K562 (cell line): ENCODE measurements around the gene FXN. TPM values are rescaled to one million over a fixed set of nuclear protein-coding genes. Genes with fewer than 3 reads are reported as not detected.

ENCODE experiments used
- ATAC-seq: fragments of 200-7000 bp; cut with Tn5 transposase; 3 replicates; pipeline ENCODE4 v1.9.1; 2020; ENCODE audit warnings: moderate library complexity
- BruUV-seq: library from RNA; stranded (reverse); fragments of 400-500 nt; replicated peaks from 2 replicates; lab custom pipeline; 2021; lab: Mats Ljungman, UMichigan
- CTCF ChIA-PET: fragments of 300-600 bp; formaldehyde crosslinking; extraction: SDS; loops from one replicate; lab custom pipeline; 2021; ENCODE audit warnings: low intra/inter-chr PET ratio; lab: Yijun Ruan, JAX
- POLR2A ChIA-PET: fragments of 300-600, 350-650 bp; sonication (Branson Sonifier 250); formaldehyde crosslinking; extraction: SDS; loops from one replicate; lab custom pipeline; 2021; ENCODE audit warnings: antibody characterized with exemption, inconsistent platforms; lab: Yijun Ruan, JAX
- DNase-seq, 4 experiments: peaks; one replicate each; pipeline versions ENCODE4 v3.0.0 to v3.0.0-alpha.2; 2011 to 2018; ENCODE audit warnings: low spot score in 3 of 4, mixed read lengths in 3 of 4; ENCODE audit errors: extremely low read depth in 1 of 4
- FAIRE-seq: peaks from 2 replicates; lab custom pipeline; 2011; peaks lifted over from hg19 to GRCh38; lab: Jason Lieb, UNC
- H2AFZ ChIP-seq: 2 replicates; pipeline ENCODE4 v1.6.0; 2011; ENCODE audit warnings: low read depth, low read length, control low read depth, inconsistent platforms
- H3K27ac ChIP-seq: fragments of 200-600 bp; 3 replicates; pipeline ENCODE4 v1.8.0; 2011; ENCODE audit warnings: low read depth, mild to moderate bottlenecking, control low read depth, inconsistent platforms, low read length, moderate library complexity, mixed read lengths; ENCODE audit errors: extremely low read depth
- H3K27me3 ChIP-seq, 2 experiments: fragments of 300-600 bp in 1 of 2; 2 replicates in 1 of 2; 3 replicates in 1 of 2; pipeline versions ENCODE4 v1.6.0 to v1.8.0; 2011; ENCODE audit warnings: inconsistent platforms in 2 of 2, low read length in 2 of 2, mild to moderate bottlenecking in 1 of 2, mixed read lengths in 1 of 2, moderate library complexity in 1 of 2; ENCODE audit not compliant: control insufficient read depth in 2 of 2, insufficient read depth in 2 of 2
- H3K36me3 ChIP-seq: fragments of 300-600 bp; 3 replicates; pipeline ENCODE4 v1.8.0; 2011; ENCODE audit warnings: mild to moderate bottlenecking, low read length, inconsistent platforms; ENCODE audit not compliant: control insufficient read depth, insufficient read depth
- H3K4me1 ChIP-seq, 2 experiments: fragments of 200-600 bp in 1 of 2; replicated peaks in 1 of 2; 2 replicates in 1 of 2; 3 replicates in 1 of 2; pipeline versions ENCODE4 v1.5.1 to v1.8.0; 2011; ENCODE audit warnings: inconsistent platforms in 2 of 2, low read length in 2 of 2, mild to moderate bottlenecking in 1 of 2, mixed read lengths in 1 of 2, moderate library complexity in 1 of 2; ENCODE audit not compliant: control insufficient read depth in 2 of 2, insufficient read depth in 2 of 2
- H3K4me2 ChIP-seq: 2 replicates; pipeline ENCODE4 v1.6.1; 2011; ENCODE audit warnings: low read length, control low read depth, inconsistent platforms, mixed read lengths; ENCODE audit not compliant: insufficient read depth
- H3K4me3 ChIP-seq: fragments of 200-600 bp; sonication (generic), shearing (Covaris generic); 2 replicates; pipeline ENCODE4 v1.5.1; 2016; ENCODE audit warnings: control low read depth, inconsistent platforms
- H3K79me2 ChIP-seq: fragments of 200-600 bp; 3 replicates; pipeline ENCODE4 v1.8.0; 2011; ENCODE audit warnings: low read length, inconsistent platforms; ENCODE audit not compliant: control insufficient read depth, insufficient read depth
- H3K9ac ChIP-seq, 2 experiments: 2 replicates each; pipeline versions ENCODE4 v1.6.0 to v1.6.1; 2011; ENCODE audit warnings: low read depth in 2 of 2, low read length in 2 of 2, control low read depth in 1 of 2, inconsistent platforms in 1 of 2, mild to moderate bottlenecking in 1 of 2, mixed read lengths in 1 of 2; ENCODE audit not compliant: insufficient read depth in 1 of 2
- H3K9me1 ChIP-seq: one replicate; pipeline ENCODE4 v1.6.0; 2011; ENCODE audit warnings: inconsistent platforms, mild to moderate bottlenecking, low read length, moderate library complexity; ENCODE audit not compliant: control insufficient read depth, insufficient read depth
- H3K9me3 ChIP-seq: replicated peaks from 2 replicates; pipeline ENCODE4 v1.5.1; 2011; ENCODE audit warnings: low read depth, low read length, inconsistent platforms; ENCODE audit not compliant: control insufficient read depth, insufficient read depth
- H4K20me1 ChIP-seq: replicated peaks from 2 replicates; pipeline ENCODE4 v1.6.1; 2011; ENCODE audit warnings: low read length, inconsistent platforms, mixed read lengths; ENCODE audit not compliant: control insufficient read depth, insufficient read depth
- ELF1 ChIP-seq: fragments of 200-800 bp; sonication (Bioruptor generic); IDR thresholded peaks from 2 replicates; pipeline ENCODE4 v1.6.1; 2016; ENCODE audit warnings: missing genetic modification characterization, missing compliant biosample characterization
- JUNB ChIP-seq: fragments of 450-650 bp; formaldehyde crosslinking; conservative IDR thresholded peaks from 2 replicates; pipeline ENCODE4 v1.4.0; 2020; ENCODE audit warnings: mild to moderate bottlenecking
- KDM4B ChIP-seq, 2 experiments: fragments of 450-650 bp in 1 of 2; sonication (generic) in 1 of 2; IDR thresholded peaks; 2 replicates each; pipeline ENCODE4 v1.6.1; 2016 to 2017; ENCODE audit warnings: borderline replicate concordance in 2 of 2, antibody characterized with exemption in 1 of 2, low read depth in 1 of 2, mild to moderate bottlenecking in 1 of 2
- MIER1 ChIP-seq: fragments of 450-650 bp; IDR thresholded peaks from 2 replicates; pipeline ENCODE4 v1.6.1; 2016; ENCODE audit warnings: antibody characterized with exemption, mild to moderate bottlenecking, low read depth
- RCOR1 ChIP-seq, 2 experiments: IDR thresholded peaks; 2 replicates each; pipeline ENCODE4 v1.6.1; 2012; ENCODE audit warnings: low read depth in 2 of 2, low read length in 2 of 2, borderline replicate concordance in 1 of 2, improper control_type of control experiment in 1 of 2
- SMAD2 ChIP-seq: fragments of 150-350 bp; IDR thresholded peaks from 2 replicates; pipeline ENCODE4 v1.6.1; 2014; ENCODE audit warnings: low read depth, mild to moderate bottlenecking, low read length
- TEAD1 ChIP-seq, 2 experiments: fragments of 450-650 bp in 1 of 2; sonication (generic) in 1 of 2; formaldehyde crosslinking; IDR thresholded peaks; 2 replicates each; pipeline versions ENCODE4 v1.4.0 to v1.8.0; 2020 to 2022; ENCODE audit warnings: mild to moderate bottlenecking in 2 of 2, missing genetic modification reagents in 1 of 2
- TRIM24 ChIP-seq, 2 experiments: fragments of 450-650 bp; IDR thresholded peaks; 2 replicates each; pipeline ENCODE4 v1.6.1; 2016
- TSC22D4 ChIP-seq: fragments of 450-650 bp; IDR thresholded peaks from 2 replicates; pipeline ENCODE4 v1.6.1; 2016; ENCODE audit warnings: missing genetic modification characterization, missing biosample characterization, control low read depth
- WGBS: fragments of 100-300 bp; shearing (Covaris generic); methylation state at CpG from one replicate; pipeline ENCODE4 v1.1.6; 2016; ENCODE audit warnings: low coverage, mixed read lengths; ENCODE audit not compliant: insufficient coverage; ENCODE audit errors: missing lambda C conversion rate; 5-methylcytosine and 5-hydroxymethylcytosine counted together
- in situ Hi-C: fragments of 300-500 bp; cut with MboI; formaldehyde crosslinking; loops from 4 replicates; pipeline ENCODE4 v1.15.0; 2018; ENCODE audit warnings: inconsistent platforms, mixed read lengths
- intact Hi-C: fragments of 100-400 bp; cut with micrococcal nuclease; formaldehyde crosslinking; loops from 2 replicates; pipeline ENCODE4 v1.14.2; 2022
- polyA plus RNA-seq, 8 experiments: library from polyadenylated mRNA; depleted of rRNA in 4 of 8; stranded (reverse) in 5 of 8; unstranded in 3 of 8; fragments of >200 nt; fragmentation: Nextera tagmentation in 2 of 8; fragmentation: Illumina TruSeq in 1 of 8; extraction: Ambion mirVana in 2 of 8; extraction: Trizol in 1 of 8; gene quantifications; 2 replicates each; pipeline versions ENCODE4 v1.2.1 to v1.2.3, GENCODE V29; 2011 to 2014; ENCODE audit warnings: inconsistent platforms in 1 of 8, missing spikeins in 1 of 8
- total RNA-seq, 7 experiments: library from RNA; depleted of rRNA in 6 of 7; stranded (reverse); fragments of >200 nt in 6 of 7; fragmentation: Illumina TruSeq in 2 of 7; extraction: Trizol in 2 of 7; gene quantifications; 2 replicates each; pipeline versions ENCODE4 v1.2.1 to v1.2.3, GENCODE V29; 2011 to 2021; ENCODE audit warnings: low replicate concordance in 1 of 7
- TF ChIP-seq, protein P1 (sequence below): fragments of 250-450 bp; sonication (Bioruptor Pico); IDR thresholded peaks from 2 replicates; pipeline ENCODE4 v1.8.0; 2021; ENCODE audit warnings: borderline replicate concordance, mild to moderate bottlenecking, moderate library complexity; ENCODE audit not compliant: poor library complexity, severe bottlenecking
- TF ChIP-seq, protein P2 (sequence below): sonication (generic); formaldehyde crosslinking; IDR thresholded peaks from 2 replicates; pipeline ENCODE4 v1.8.1; 2022; ENCODE audit warnings: missing genetic modification reagents

The FXN gene
- total and polyA plus RNA-seq, 9 of the 15 experiments (the other 6 are each of a cell fraction or from before 2014, with no cell fraction given): 7.6 to 51.5 (median 30.3) TPM

DNA sequence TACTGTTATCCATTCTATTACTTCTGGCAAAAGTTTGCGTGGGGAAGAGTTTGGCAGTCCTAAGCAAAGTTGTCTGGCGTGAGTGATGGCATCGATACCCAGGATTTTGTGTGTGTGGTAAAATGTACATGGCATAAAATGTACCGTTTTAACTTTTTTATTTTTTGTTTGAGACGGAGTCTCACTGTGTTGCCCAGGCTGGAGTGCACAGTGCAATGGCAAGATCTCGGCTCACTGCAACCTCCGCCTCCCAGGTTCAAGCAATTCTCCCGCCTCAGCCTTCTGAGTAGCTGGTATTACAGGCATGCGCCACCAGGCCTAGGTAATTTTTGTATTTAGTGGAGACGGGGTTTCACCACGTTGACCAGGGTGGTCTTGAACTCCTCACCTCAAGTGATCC lies 83.1 kb downstream of the FXN start (continued):
- TF ChIP-seq ELF1 (tag): no peak
- TF ChIP-seq, all 486 proteins: peak for 0

DNA sequence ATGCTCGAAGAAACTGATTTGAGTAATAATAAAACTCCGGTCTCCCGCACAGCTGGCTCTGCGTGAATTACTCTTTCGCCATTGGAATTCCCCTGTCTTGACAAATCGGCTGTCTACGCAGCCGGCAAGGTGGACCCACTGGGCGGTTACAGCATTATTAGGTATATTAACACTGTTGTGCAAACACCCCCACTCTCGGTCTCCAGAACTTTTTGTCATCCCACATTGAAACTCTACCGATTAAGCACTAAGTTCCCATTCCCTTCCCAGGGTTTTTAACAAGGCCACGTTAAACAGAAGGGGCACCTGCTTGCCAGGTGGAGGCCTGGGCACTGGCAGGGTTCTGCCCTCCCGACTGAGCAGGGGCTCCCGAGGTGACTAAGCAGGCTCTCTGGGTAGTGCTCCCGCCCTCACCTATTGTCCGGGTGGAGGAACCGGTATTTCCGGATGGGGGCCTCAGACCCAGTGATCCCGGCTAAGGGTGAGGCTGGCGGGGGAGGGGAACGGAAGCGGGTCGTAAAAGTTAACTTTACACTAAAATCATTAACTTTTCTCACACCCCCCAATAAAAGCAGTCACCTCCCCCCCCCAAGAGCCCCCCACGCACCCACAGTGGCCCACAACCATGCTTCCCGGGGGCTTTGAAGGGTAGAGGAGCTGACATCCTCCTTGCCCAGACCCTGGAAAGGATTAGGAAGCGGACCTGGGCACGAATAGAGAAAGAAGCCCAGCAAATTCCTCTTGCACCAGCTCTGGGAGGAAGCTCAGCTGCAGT lies 85.0 kb downstream of the FXN start:
- H3K4me2 ChIP-seq: no peak overlapping the region
- ATAC-seq (no peak), DNase-seq (no peak), FAIRE-seq (no peak)
- ChIA-PET POLR2A (no interaction called here), CTCF (no interaction called here)
- no peaks in the 10 kb centered on the region for H3K36me3 ChIP-seq
- no peak overlapping the region for H2AFZ ChIP-seq
- in situ Hi-C loops: no loop called here
- intact Hi-C loops: no loop called here
- H3K27ac ChIP-seq: no peak overlapping the region
- H3K9ac ChIP-seq: no peak overlapping the region
- H3K79me2 ChIP-seq: no peaks in the 10 kb centered on the region
- no peaks in the 10 kb centered on the region for H4K20me1 ChIP-seq
- H3K4me3 ChIP-seq: no peak overlapping the region
- no peaks in the 10 kb centered on the region for H3K9me3 ChIP-seq
- no peaks in the 10 kb centered on the region for H3K9me1 ChIP-seq
- no TSS peak for BruUV-seq
- 89% methylated on average over 14 of the region's 27 CpGs for WGBS
- no peaks in the 10 kb centered on the region for H3K27me3 ChIP-seq
- H3K4me1 ChIP-seq: no peaks in the 10 kb centered on the region
- TF ChIP-seq TRIM24 (IDR thresholded peaks at IDR 0.05) (no peak), SMAD2 (no peak), TSC22D4 (tag) (no peak), TEAD1 (CRISPR knock-in tag; IDR thresholded peaks at IDR 0.05) (no peak), JUNB (CRISPR knock-in tag) (no peak), RCOR1 (IDR thresholded peaks at IDR 0.05; ENCODE audit: borderline replicate concordance in 1 of 2, low read depth in 2 of 2, low read length in 2 of 2) (no peak), MIER1 (no peak), KDM4B (IDR thresholded peaks at IDR 0.05; ENCODE audit: borderline replicate concordance in 2 of 2, low read depth in 1 of 2) (no peak)
- TF ChIP-seq, protein P1, sequence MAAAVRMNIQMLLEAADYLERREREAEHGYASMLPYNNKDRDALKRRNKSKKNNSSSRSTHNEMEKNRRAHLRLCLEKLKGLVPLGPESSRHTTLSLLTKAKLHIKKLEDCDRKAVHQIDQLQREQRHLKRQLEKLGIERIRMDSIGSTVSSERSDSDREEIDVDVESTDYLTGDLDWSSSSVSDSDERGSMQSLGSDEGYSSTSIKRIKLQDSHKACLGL (CRISPR knock-in tag): no peak
- TF ChIP-seq, protein P2, sequence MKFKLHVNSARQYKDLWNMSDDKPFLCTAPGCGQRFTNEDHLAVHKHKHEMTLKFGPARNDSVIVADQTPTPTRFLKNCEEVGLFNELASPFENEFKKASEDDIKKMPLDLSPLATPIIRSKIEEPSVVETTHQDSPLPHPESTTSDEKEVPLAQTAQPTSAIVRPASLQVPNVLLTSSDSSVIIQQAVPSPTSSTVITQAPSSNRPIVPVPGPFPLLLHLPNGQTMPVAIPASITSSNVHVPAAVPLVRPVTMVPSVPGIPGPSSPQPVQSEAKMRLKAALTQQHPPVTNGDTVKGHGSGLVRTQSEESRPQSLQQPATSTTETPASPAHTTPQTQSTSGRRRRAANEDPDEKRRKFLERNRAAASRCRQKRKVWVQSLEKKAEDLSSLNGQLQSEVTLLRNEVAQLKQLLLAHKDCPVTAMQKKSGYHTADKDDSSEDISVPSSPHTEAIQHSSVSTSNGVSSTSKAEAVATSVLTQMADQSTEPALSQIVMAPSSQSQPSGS (CRISPR knock-in tag): no peak
